HG03558 (cell line): ENCODE data around the gene TREM2.
"Not testable (repeated sequence)": the region's sequence is repeated elsewhere in the genome, so short reads cannot be mapped to it uniquely, and the experiment has no call there.

Source experiments
- ATAC-seq: cut with Tn5 transposase; IDR thresholded peaks from one replicate; pipeline ENCODE4 v1.9.1; 2021; ENCODE audit warnings: moderate number of reproducible peaks; ENCODE audit not compliant: unreplicated experiment; ENCODE audit errors: extremely low read depth

The TREM2 gene

GRCh38 chr6:41162687-41163418, at the start of gene TREM2:
TSS of gene TREM2 (minus strand) at chr6:41163116. CDS start at chr6:41163082, 34 bp downstream.
- no peak for ATAC-seq

DNA sequence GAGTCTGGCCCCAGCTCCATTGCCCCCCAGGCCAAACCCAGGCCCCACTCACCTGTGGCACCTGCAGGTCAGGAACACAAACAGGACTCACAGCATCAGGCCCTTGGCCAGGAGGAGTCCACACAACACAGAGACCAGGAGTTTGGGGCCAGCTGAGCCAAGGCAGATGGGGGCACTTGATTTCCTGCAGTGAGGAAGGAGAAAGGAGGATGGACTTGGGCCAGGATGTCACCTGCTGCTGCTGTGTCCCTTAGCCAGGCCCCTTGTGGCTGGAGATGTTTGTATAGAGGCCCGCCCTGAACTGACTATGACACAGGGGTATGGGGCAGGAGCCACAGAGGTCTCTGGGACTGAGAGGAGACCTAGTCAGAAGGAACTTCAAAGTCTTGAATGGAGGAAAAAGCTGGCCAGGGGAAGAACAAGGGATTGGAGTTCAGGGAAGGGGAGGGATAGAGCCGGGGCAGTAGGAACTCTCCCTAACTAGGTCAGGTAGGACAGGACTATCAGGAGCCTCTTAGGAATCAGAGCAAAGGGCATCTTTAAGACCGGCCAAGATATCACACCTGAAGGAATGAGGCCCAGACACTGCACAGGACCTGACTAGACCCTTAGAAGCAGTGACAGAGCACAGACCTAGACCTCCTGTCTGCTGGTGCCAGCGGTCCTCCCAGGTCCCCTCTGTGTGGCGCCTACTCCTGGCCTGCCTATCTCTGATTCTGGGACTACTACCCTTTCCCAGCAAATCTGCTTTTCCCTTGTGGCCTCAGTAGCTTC, 46.8 kb upstream of the TREM2 start:
- ATAC-seq, result no peak

DNA sequence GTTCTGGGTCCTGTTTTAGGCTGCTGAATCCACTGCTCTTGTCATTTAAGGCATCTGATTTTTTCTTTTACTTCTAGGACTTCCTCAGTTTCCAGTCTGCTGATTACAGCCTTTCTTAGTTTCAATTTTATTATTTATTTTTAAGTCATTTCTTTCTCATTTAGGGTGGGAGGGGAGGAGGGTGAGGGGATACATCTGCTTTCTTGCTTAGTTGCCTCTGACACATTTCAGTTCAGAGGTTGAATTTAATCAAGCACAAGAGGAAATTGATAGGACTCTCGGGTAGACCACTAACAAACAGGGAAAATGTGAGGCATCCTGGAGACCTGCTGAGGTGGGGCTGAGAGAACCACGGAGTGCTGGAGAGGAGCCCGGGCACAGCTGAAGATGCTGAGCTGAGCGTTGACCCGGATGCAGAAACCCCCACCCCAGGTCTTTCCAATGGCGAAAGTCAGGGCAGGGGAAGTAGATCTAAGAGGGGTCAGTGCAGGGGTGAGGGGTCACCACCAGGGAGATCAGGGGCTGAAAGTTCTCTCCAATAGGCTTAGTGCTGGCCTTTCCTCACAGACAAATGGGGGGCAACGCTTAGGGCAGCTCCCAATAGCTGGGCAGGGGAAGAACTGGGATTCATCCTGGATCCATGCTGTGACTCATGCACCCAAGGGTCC, 45.7 kb upstream of the TREM2 start:
- no peak for ATAC-seq

- ATAC-seq, result no peak
These were observed 41.2 kb upstream of the TREM2 start for GRCh38 chr6:41204156-41204555.

DNA sequence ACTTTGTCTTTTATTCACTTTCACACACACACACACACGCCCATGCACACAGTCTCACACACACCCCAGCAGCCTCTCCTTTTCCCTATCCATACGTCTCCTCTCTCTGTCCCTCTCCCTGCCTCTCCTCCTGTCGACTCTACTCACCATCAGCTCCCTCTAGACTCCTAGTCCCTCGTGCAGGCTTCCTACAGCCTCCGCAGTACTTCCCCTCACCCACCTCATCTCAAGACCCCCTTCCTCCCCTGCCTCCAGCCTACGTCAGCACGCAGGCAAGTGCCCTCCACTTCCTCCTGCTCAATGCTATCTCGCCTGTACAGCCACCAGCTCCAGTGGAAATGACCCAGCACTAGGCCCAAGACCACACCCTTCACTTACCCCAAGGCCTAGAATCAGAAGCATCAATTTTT, 38.9 kb upstream of the TREM2 start:
- no peak for ATAC-seq

- no peak for ATAC-seq
These were observed 38.2 kb upstream of the TREM2 start, which contains the start of gene TREML2 for GRCh38 chr6:41200901-41201763. TSS of gene TREML2 (minus strand) at chr6:41201149. CDS start at chr6:41201008, 141 bp downstream.

- ATAC-seq, result no peak
These were observed 37.5 kb upstream of the TREM2 start for GRCh38 chr6:41200296-41200900.

GRCh38 chr6:41199552-41200246, 36.8 kb upstream of the TREM2 start:
- ATAC-seq, result no peak

DNA sequence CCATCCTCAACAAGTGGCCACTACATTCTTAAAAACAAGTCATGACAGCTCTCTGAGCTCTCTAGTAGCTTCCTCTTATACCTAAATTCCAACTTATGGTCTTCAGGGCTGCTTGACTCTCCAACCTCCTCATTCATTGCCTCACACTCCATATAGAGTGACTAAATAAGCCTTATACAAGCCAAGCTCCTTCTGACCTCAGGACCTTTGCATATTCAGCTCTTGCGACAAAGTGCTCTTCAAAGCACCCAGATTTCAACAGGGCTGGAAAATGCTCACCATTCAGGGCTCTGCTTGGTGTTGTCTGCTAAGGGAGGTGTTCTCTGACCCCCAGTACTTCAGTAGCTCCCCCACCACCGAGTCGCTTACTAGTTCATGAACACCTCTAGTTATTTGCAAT, 34.3 kb upstream of the TREM2 start:
- ATAC-seq, result no peak

DNA sequence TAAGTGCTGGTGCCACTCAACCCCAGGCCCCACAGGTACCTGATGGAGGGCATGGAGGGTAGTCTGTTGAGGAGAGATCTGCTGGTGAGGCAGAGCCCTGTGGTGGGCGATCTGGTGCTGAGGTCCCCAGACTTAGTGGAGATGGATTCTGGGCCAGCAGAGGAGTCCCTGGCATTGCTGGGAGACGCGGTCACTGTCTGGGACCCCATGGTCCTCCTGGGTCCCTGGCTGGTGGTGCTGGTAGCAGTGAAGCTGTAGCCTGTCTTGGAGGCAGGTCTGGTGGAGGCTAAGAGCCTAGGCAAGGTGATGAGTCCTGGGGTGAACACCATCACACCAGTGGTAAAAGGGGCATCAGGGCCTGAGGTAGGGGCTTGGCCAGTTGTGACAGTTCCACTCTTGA, 31.5 kb upstream of the TREM2 start:
- ATAC-seq, result no peak

DNA sequence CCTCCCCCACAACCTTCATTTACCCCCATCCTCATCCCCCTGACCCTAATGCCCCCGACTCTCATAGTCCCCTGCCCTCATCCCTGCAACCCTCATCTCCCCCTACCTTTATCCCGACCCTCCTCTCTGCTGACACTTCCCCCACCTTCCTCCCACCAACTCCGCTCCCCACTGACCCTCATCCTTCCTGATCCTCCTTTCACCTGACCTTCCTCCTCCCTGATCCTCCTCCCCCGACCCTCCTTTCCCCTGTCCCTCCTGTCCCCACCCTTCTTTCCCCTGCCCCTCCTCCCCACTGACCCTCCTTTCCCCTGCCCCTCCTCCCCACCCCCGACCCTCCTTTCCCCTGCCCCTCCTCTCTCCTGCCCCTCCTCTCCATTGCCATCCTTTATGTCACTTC, 31.0 kb upstream of the TREM2 start:
- no peak for ATAC-seq

GRCh38 chr6:41193171-41193734, 30.3 kb upstream of the TREM2 start:
- ATAC-seq, result no peak

- no peak for ATAC-seq
These were observed 28.7 kb upstream of the TREM2 start for GRCh38 chr6:41191569-41191968.

GRCh38 chr6:41190791-41191190, 27.9 kb upstream of the TREM2 start:
- no peak for ATAC-seq

DNA sequence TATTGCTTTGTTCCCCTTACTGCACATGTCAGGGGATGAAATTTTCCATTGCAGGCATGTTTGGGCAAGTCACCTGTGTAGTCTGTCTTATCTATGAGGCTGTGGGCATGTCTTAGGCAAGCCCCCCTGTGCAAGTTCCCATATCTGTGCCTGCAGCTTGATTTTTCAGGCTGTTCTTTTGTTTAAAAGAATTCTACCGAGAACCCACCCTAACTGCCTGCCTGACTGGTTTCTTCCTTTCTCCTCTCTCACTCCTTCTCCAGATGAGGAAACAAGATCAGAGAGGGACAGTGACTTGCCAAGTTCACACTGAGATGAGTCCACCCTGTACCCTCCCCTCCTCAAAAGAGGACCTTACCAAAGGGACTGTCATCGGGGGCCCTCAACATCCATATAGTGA, 27.1 kb upstream of the TREM2 start:
- ATAC-seq, result no peak

DNA sequence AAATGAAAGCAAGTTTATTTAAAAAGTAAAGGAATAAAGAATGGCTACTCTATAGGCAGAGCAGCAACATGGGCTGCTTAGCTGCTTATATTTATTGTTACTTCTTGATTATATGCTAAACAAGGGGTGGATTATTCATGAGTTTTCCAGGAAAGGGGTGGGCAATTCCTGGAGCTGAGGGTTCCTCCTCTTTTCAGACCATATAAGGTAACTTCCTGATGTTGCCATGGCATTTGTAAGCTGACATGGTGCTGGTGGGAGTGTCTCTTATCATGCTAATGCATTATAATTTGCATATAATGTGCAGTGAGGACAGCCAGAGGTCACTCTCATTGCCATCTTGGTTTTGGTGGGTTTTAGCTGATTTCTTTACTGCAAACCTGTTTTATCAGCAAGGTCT, 26.1 kb upstream of the TREM2 start:
- not testable (repeated sequence) for ATAC-seq

DNA sequence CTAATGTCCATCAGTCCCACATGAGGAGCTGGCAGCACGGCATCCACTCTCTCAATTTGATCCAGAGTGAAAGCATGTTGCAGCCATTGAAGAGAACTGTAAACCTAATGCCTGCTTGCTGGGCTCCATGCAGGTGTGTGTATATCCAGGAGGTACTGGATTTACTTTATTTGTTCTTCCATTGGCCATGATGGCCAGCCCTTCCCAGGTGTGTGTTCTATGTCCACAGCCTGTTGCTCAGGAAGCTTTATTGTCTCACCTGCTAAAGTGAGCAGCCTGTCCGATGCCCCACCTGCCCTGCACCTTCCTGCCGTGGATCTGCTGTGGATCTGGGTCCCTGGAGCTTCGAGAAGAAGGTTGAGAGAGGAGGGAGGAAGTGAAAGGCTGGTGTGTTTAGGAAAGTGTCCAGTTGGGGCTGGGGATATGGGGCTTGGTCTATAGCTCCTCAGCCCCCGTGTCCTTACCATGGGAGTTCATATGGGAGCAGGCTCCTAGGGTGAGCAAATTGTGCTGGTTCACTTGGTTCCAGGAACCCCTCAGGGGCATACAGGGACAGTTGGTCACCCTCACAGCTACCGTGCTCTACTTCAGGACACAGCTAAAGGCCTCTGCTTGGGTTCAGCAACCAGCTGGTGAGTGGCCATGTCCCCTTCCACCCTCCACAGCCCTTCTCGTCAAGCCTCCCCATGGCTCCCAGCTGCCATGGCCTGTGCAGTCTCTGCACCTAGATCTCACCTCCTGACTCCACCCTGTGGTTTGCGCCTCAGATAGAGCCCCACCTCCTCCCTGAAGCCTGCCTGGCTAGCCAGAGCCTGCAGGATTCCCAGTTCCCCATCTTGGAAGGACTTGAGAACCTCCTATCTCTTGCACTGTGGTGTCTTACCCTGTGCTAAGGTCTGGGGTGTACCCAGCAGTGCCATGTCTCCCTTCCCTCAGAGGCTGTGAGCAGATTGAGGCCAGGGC, 25.3 kb upstream of the TREM2 start:
- ATAC-seq, result no peak
